Right lobe of liver (tissue), 4 donors: ENCODE measurements around the gene SRP68.

Experiments
- CTCF ChIP-seq, 4 donors: fragments of 200-600 bp in 3 of 4; fragments of 450-650 bp in 1 of 4; IDR thresholded peaks; one replicate each; pipeline versions ENCODE4 v1.5.1 to v1.8.0; 2016 to 2022; ENCODE audit warnings: antibody characterized with exemption in 4 of 4, mild to moderate bottlenecking in 2 of 4
- POLR2A ChIP-seq: fragments of 450-650 bp; IDR thresholded peaks from one replicate; pipeline ENCODE4 v1.6.1; 2017; ENCODE audit warnings: antibody characterized with exemption, mild to moderate bottlenecking
- donor health status: DM: no; HTN: no; CAD: no.
- donor health status: DM: no; HTN: no; CAD: no.
- donor health status: DM: no; HTN: yes; CAD: no.

- TF ChIP-seq CTCF (IDR thresholded peaks at IDR 0.05) (no peak), POLR2A (no peak)
Observed at GRCh38 chr17:76094046-76094445, 21.7 kb upstream of the SRP68 start.
